HS-5 (cell line): ENCODE measurements around the gene CCN6.

Experiments used
- DNase-seq: peaks from one replicate; pipeline ENCODE4 v3.0.0-alpha.2; 2012; ENCODE audit warnings: low read depth

CCN6 gene

GRCh38 chr6:112117554-112117953 is 63.6 kb downstream of the CCN6 start:
- peak; percentile 14 for DNase-seq

DNA sequence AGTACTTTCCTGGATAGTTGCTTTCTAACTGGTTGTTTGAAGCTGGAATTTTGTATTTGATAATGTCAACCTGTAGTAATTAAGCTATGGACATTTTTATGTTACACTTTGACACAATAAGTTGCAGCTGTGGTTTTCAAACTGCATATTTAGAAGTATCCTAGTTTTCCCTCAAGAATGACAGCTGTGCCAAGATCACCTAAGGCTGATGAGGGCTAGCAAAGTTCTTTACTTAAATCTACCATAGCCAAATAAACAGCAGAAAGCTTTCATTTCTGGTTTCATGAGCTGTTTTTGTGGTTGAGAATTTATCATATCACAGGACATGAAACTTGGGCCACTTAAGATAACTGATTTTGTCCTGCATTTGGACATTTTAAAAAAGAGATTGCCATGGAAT is 64.1 kb downstream of the CCN6 start:
- no peak for DNase-seq
